ENCODE measurements around the gene ERCC5.

Gene ERCC5

GRCh38 chr13:102845630-102846260, at the start of gene ERCC5:
Gene ERCC5 (plus strand): TSS chr13:102846032. CDS start chr13:102846267, 235 bp downstream.
- DNase-seq (ENCODE audit: low read depth), result peak; percentile 91

- peak; percentile 87 for DNase-seq (ENCODE audit: low read depth)
Measured at GRCh38 chr13:102798581-102799425, 47.0 kb upstream of the ERCC5 start, which contains the start of the genes BIVM and POGLUT2. Gene BIVM (plus strand): TSS chr13:102799119. CDS start chr13:102807268, 8,149 bp downstream. Gene POGLUT2 (minus strand): TSS chr13:102798976. CDS start chr13:102798670, 306 bp downstream.

GRCh38 chr13:102799426-102800144, 46.2 kb upstream of the ERCC5 start:
- DNase-seq (ENCODE audit: low read depth), result no peak

- peak; percentile 67 for DNase-seq (ENCODE audit: low read depth)
Measured at GRCh38 chr13:102800145-102801041, 45.4 kb upstream of the ERCC5 start.

GRCh38 chr13:102805680-102806079, 40.2 kb upstream of the ERCC5 start:
- DNase-seq (ENCODE audit: low read depth), result no peak

GRCh38 chr13:102807699-102808098, 38.1 kb upstream of the ERCC5 start:
- DNase-seq (ENCODE audit: low read depth), result no peak

GRCh38 chr13:102812611-102813287, 33.1 kb upstream of the ERCC5 start:
- DNase-seq (ENCODE audit: low read depth), result no peak

GRCh38 chr13:102814025-102814607, 31.7 kb upstream of the ERCC5 start:
- DNase-seq (ENCODE audit: low read depth), result no peak

- DNase-seq (ENCODE audit: low read depth), result no peak
Measured at GRCh38 chr13:102814793-102815192, 31.0 kb upstream of the ERCC5 start.

GRCh38 chr13:102815788-102816187, 30.0 kb upstream of the ERCC5 start:
- DNase-seq (ENCODE audit: low read depth), result no peak

GRCh38 chr13:102816708-102817107, 29.1 kb upstream of the ERCC5 start:
- DNase-seq (ENCODE audit: low read depth), result no peak

- no peak for DNase-seq (ENCODE audit: low read depth)
Measured at GRCh38 chr13:102817241-102817640, 28.6 kb upstream of the ERCC5 start.

GRCh38 chr13:102817907-102818306, 27.9 kb upstream of the ERCC5 start:
- DNase-seq (ENCODE audit: low read depth), result no peak

GRCh38 chr13:102825400-102825799, 20.4 kb upstream of the ERCC5 start:
- DNase-seq (ENCODE audit: low read depth), result no peak

GRCh38 chr13:102825921-102826706, 19.7 kb upstream of the ERCC5 start:
- peak; percentile 85 for DNase-seq (ENCODE audit: low read depth)

- no peak for DNase-seq (ENCODE audit: low read depth)
Measured at GRCh38 chr13:102830646-102831045, 15.2 kb upstream of the ERCC5 start.

GRCh38 chr13:102836471-102836870, 9.4 kb upstream of the ERCC5 start:
- DNase-seq (ENCODE audit: low read depth), result no peak

- DNase-seq (ENCODE audit: low read depth), result no peak
Measured at GRCh38 chr13:102838273-102838672, 7.6 kb upstream of the ERCC5 start.

- DNase-seq (ENCODE audit: low read depth), result no peak
Measured at GRCh38 chr13:102838982-102839381, 6.8 kb upstream of the ERCC5 start.

- no peak for DNase-seq (ENCODE audit: low read depth)
Measured at GRCh38 chr13:102839462-102839861, 6.4 kb upstream of the ERCC5 start.
